Central memory CD4-positive, alpha-beta T cell (primary cell): ENCODE data around the gene ADCY3.
A peak's percentile ranks its signal among the peaks of the same experiment; 100 is the strongest.

Experiments used
- DNase-seq: peaks from one replicate; pipeline ENCODE4 v3.0.0; 2022
- total RNA-seq, 3 experiments: gene quantifications; one replicate each; lab custom pipeline; 2026; lab: John Stamatoyannopoulos, UW

Gene ADCY3
- 36.8 to 48.8 (median 48.2) reads per million in 3 experiments for total RNA-seq

- DNase-seq = peak; percentile 60
These were observed at the start of gene ADCY3 for GRCh38 chr2:24920098-24920808. Gene ADCY3 (minus strand): TSS chr2:24920237. CDS start chr2:24918987, 1,250 bp downstream.

GRCh38 chr2:24969784-24970183 is 49.7 kb upstream of the ADCY3 start:
- no peak for DNase-seq

- DNase-seq = no peak
These were observed 41.9 kb upstream of the ADCY3 start for GRCh38 chr2:24961903-24962302.

- no peak for DNase-seq
These were observed 39.7 kb upstream of the ADCY3 start for GRCh38 chr2:24959761-24960160.

GRCh38 chr2:24958411-24958935 is 38.4 kb upstream of the ADCY3 start:
- no peak for DNase-seq

GRCh38 chr2:24957976-24958375 is 37.9 kb upstream of the ADCY3 start:
- no peak for DNase-seq

- no peak for DNase-seq
These were observed 37.2 kb upstream of the ADCY3 start for GRCh38 chr2:24957221-24957620.

- DNase-seq = no peak
These were observed 35.9 kb upstream of the ADCY3 start for GRCh38 chr2:24955921-24956320.

GRCh38 chr2:24955232-24955631 is 35.2 kb upstream of the ADCY3 start:
- no peak for DNase-seq

- DNase-seq = no peak
These were observed 30.1 kb upstream of the ADCY3 start for GRCh38 chr2:24950102-24950501.

- DNase-seq = no peak
These were observed 28.5 kb upstream of the ADCY3 start for GRCh38 chr2:24948506-24948905.

GRCh38 chr2:24947561-24948157 is 27.6 kb upstream of the ADCY3 start:
- DNase-seq = no peak

GRCh38 chr2:24945907-24946306 is 25.9 kb upstream of the ADCY3 start:
- DNase-seq = no peak

- no peak for DNase-seq
These were observed 23.5 kb upstream of the ADCY3 start for GRCh38 chr2:24943427-24944053.

GRCh38 chr2:24939353-24939752 is 19.3 kb upstream of the ADCY3 start:
- no peak for DNase-seq

GRCh38 chr2:24937236-24937635 is 17.2 kb upstream of the ADCY3 start:
- DNase-seq = no peak

- DNase-seq = no peak
These were observed 15.1 kb upstream of the ADCY3 start for GRCh38 chr2:24935145-24935544.

- DNase-seq = no peak
These were observed 12.7 kb upstream of the ADCY3 start for GRCh38 chr2:24932715-24933114.

- no peak for DNase-seq
These were observed 10.7 kb upstream of the ADCY3 start for GRCh38 chr2:24930768-24931167.

GRCh38 chr2:24929230-24929629 is 9.2 kb upstream of the ADCY3 start:
- DNase-seq = no peak

GRCh38 chr2:24928036-24928435 is 8.0 kb upstream of the ADCY3 start:
- no peak for DNase-seq

GRCh38 chr2:24926602-24927252 is 6.7 kb upstream of the ADCY3 start:
- no peak for DNase-seq

GRCh38 chr2:24926220-24926601 is 6.2 kb upstream of the ADCY3 start:
- DNase-seq = no peak
